DOHH2 (cell line): ENCODE data around the gene CCDC146.

Experiments used
- EZH2phosphoT487 ChIP-seq: fragments of 200-600 bp; sonication (generic); IDR thresholded peaks from 2 replicates; pipeline ENCODE4 v1.6.1; 2017; ENCODE audit warnings: borderline replicate concordance, mild to moderate bottlenecking, antibody characterized with exemption, low read length, moderate library complexity, mixed read lengths
- TF ChIP-seq, protein P1 (sequence below): fragments of 200-600 bp; sonication (generic); IDR thresholded peaks from one replicate; pipeline ENCODE4 v1.5.1; 2014; ENCODE audit warnings: antibody characterized with exemption, mild to moderate bottlenecking, low read depth, low read length; ENCODE audit not compliant: poor library complexity, severe bottlenecking

DNA sequence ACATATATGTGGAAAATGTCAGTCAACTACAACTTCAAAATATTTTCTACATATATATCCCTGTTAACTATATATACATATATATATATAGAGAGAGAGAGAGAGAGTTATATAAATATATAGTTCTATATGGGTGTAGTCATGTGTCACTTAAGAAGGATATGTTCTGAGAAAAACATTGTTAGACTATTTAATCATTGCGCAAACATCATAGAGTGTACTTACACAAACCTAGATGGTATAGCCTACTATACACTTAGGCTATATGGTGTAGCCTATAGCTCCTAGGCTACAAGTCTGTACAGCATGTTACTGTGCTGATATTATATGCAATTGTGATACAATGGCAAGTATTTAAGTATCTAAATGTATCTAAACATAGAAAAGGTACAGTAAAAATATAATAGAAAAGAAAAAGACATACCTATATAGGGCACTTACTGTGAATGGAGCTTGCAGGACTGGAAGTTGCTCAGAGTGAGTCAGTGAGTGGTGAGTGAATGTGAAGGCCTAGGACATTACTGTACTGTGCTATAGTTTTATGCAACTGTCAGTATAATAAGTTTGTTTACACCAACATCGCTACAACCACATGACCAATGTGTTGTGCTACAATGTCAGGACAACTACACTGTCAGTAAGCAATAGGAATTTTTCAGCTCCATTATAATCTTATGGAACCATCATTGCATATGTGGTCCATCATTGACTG, 95.2 kb downstream of the CCDC146 start:
- TF ChIP-seq, protein P1, sequence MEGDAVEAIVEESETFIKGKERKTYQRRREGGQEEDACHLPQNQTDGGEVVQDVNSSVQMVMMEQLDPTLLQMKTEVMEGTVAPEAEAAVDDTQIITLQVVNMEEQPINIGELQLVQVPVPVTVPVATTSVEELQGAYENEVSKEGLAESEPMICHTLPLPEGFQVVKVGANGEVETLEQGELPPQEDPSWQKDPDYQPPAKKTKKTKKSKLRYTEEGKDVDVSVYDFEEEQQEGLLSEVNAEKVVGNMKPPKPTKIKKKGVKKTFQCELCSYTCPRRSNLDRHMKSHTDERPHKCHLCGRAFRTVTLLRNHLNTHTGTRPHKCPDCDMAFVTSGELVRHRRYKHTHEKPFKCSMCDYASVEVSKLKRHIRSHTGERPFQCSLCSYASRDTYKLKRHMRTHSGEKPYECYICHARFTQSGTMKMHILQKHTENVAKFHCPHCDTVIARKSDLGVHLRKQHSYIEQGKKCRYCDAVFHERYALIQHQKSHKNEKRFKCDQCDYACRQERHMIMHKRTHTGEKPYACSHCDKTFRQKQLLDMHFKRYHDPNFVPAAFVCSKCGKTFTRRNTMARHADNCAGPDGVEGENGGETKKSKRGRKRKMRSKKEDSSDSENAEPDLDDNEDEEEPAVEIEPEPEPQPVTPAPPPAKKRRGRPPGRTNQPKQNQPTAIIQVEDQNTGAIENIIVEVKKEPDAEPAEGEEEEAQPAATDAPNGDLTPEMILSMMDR = no peak
- TF ChIP-seq EZH2phosphoT487 = no peak
